Measurements from ENCODE around the gene TSSK6. TPM values are rescaled to one million over a fixed set of nuclear protein-coding genes. Genes with fewer than 3 reads are reported as not detected.

Gene TSSK6
- 0.83 to 2.1 TPM (median 1.6 TPM) in 5 replicates for total RNA-seq (2022; extraction: Qiagen RNA extraction; ENCODE audit: low read depth)

DNA sequence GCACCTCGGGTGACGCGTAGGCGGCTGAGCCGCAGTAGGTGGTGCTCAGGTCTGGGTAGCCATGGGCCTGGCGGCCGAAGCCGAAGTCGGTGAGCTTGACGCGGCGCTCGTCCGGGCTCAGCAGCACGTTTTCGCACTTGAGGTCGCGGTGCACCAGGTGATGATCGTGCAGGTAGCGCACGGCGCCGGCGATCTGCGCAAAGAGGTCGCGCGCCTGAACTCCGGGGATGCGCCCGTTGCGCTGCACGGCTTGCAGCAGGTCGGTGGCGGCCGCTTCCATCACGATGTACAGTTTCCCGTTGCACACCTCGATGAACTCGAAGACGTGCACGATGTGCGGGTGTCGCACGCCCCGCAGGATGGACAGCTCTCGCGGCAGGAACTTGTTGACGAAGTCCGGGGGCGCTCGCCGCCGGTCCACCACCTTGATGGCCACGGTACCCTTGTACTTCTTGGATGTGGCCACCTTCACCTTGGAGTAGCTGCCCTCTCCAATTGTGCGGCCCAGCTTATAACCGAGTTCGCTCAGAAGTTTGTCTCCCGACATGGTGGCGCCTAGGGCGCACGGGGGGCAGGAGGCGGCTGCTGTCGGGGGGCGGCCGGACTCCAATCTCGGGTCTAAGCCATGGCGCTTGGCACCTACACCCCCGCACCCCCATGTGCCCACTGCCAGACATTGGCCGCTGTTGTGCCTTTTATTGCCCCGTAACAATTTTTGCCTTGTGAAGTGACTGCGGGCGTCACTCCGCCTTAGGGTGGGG lies at the start of gene TSSK6:
TSSK6 (minus strand) TSS at position 668 of the 761 bp plus-strand sequence; CDS start at position 547, 121 bp downstream.

DNA sequence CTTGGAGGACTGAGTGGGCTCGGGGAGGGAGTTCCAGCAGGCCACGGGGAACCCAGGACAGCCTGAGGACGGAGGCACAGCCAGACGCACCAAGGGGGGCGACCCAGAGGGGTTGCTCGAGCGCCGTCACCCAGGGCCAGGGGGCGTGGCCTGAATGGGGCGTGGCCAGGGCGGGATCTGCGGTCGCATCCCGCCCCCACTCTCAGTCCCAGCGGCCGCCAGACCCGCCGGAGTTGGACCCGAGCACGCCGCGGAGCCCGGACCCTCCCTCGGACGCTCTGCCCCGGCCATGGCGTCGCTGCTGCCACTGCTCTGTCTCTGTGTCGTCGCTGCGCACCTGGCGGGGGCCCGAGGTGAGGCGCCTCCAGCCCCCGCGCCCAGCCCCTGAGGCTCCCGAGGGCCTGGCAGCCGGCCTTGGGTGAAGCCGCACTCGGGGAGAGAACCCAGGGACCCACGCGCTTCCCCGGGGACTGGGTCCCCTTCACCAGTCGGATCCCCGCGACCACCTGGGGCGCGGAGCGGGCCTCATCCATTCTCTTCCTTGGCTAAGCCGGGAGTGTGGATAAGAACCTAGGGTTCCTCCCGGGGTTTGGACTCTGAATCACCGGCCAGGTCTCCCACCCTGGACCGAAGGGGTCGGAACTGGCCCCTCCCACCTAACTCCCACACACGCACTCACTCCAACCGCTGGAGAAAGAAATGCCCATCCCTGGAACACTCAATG lies 22.9 kb upstream of the TSSK6 start, which contains the start of gene CILP2:
CILP2 (plus strand) TSS at position 205 of the 724 bp plus-strand sequence; CDS start at position 290, 85 bp downstream.

GRCh38 chr19:19528721-19529490 lies 13.6 kb upstream of the TSSK6 start, which contains the start of gene YJEFN3:
YJEFN3 (plus strand) TSS chr19:19528911; CDS start chr19:19528933, 22 bp downstream.

GRCh38 chr19:19515642-19516519 lies 533 bp upstream of the TSSK6 start, which contains the start of gene NDUFA13:
NDUFA13 (plus strand) TSS chr19:19516225; CDS start chr19:19516239, 14 bp downstream.

Other genes with a start within 250 kb of the TSSK6 start
- gene TM6SF2, start 242.2 kb downstream of the TSSK6 start, total RNA-seq (2022; extraction: Qiagen RNA extraction; ENCODE audit: low read depth): 0.38 to 1.1 TPM (median 0.84 TPM) in 5 replicates
- 22.3 to 27.9 TPM (median 25.6 TPM) in 5 replicates for gene SUGP1, start 195.0 kb downstream of the TSSK6 start, total RNA-seq (2022; extraction: Qiagen RNA extraction; ENCODE audit: low read depth)
- gene MAU2, start 194.7 kb downstream of the TSSK6 start, total RNA-seq (2022; extraction: Qiagen RNA extraction; ENCODE audit: low read depth): 11.7 to 15.5 TPM (median 14.2 TPM) in 5 replicates
- gene GATAD2A, start 109.9 kb downstream of the TSSK6 start, total RNA-seq (2022; extraction: Qiagen RNA extraction; ENCODE audit: low read depth): 47.6 to 63.0 TPM (median 52.4 TPM) in 5 replicates
- gene NDUFA13, start 677 bp upstream of the TSSK6 start, total RNA-seq (2022; extraction: Qiagen RNA extraction; ENCODE audit: low read depth): 135 to 177 TPM (median 144 TPM) in 5 replicates
- gene YJEFN3, start 13.4 kb upstream of the TSSK6 start, total RNA-seq (2022; extraction: Qiagen RNA extraction; ENCODE audit: low read depth): 1.6 to 5.2 TPM (median 3.5 TPM) in 5 replicates
- gene CILP2, start 22.7 kb upstream of the TSSK6 start, total RNA-seq (2022; extraction: Qiagen RNA extraction; ENCODE audit: low read depth): 0.15 to 0.44 TPM (median 0.21 TPM) in 5 replicates
- gene PBX4, start 103.1 kb upstream of the TSSK6 start, total RNA-seq (2022; extraction: Qiagen RNA extraction; ENCODE audit: low read depth): 0.48 to 1.6 TPM (median 1.4 TPM) in 5 replicates
- 2.7 to 4.9 TPM (median 4.1 TPM) in 5 replicates for gene LPAR2, start 112.7 kb upstream of the TSSK6 start, total RNA-seq (2022; extraction: Qiagen RNA extraction; ENCODE audit: low read depth)
- 4.7 to 5.7 TPM (median 5.3 TPM) in 5 replicates for gene GMIP, start 128.1 kb upstream of the TSSK6 start, total RNA-seq (2022; extraction: Qiagen RNA extraction; ENCODE audit: low read depth)
- 23.3 to 37.3 TPM (median 34.0 TPM) in 5 replicates for gene ATP13A1, start 148.1 kb upstream of the TSSK6 start, total RNA-seq (2022; extraction: Qiagen RNA extraction; ENCODE audit: low read depth)
- 4.5 to 5.6 TPM (median 5.3 TPM) in 5 replicates for gene ZNF101, start 153.3 kb upstream of the TSSK6 start, total RNA-seq (2022; extraction: Qiagen RNA extraction; ENCODE audit: low read depth)
- 1.6 to 2.2 TPM (median 2.0 TPM) in 5 replicates for gene ZNF14, start 217.6 kb upstream of the TSSK6 start, total RNA-seq (2022; extraction: Qiagen RNA extraction; ENCODE audit: low read depth)

Measured in A549 treated with DMSO at 1 μM for 4 hours (cell line).